ENCODE results near the gene TEX30. TPM values are rescaled to one million over a fixed set of nuclear protein-coding genes. Genes with fewer than 3 reads are reported as not detected.
A peak's percentile ranks its signal among the peaks of the same experiment; 100 is the strongest.

The TEX30 gene
- total RNA-seq, 2 experiments from 2014 or later = 32.4 to 69.5 TPM

- peaks cover 8% of the 10 kb centered on the region for H3K4me1 Mint-ChIP-seq
- H3K4me3 Mint-ChIP-seq = no peak overlapping the region
- peaks cover 24% of the 10 kb centered on the region for H3K27me3 Mint-ChIP-seq
- CTCF ChIA-PET = interaction anchor here (0.7 to 1.9 kb wide), 8 partner anchors 50 to 145 kb away, joined by 3 to 11 read pairs (median 6); partner anchors contain the start of gene TPP2
- DNase-seq (no peak), ATAC-seq (no peak)
- H3K27ac Mint-ChIP-seq = no peak overlapping the region
- H3K9me3 Mint-ChIP-seq (ENCODE audit: low read depth) = no peaks in the 10 kb centered on the region
- no peaks in the 10 kb centered on the region for H3K36me3 Mint-ChIP-seq
Observed at GRCh38 chr13:102724923-102725322, 48.7 kb downstream of the TEX30 start.

- no peak overlapping the region for H3K4me3 Mint-ChIP-seq
- ATAC-seq (peak; percentile 30), DNase-seq (no peak)
- CTCF ChIA-PET = interaction anchor here (0.6 to 1.1 kb wide), 2 partner anchors 9 to 126 kb away, joined by 3 to 4 read pairs; no protein-coding TSS in a partner anchor
- peaks cover 5% of the 10 kb centered on the region for H3K4me1 Mint-ChIP-seq
- H3K27me3 Mint-ChIP-seq = peaks cover 13% of the 10 kb centered on the region
- no peaks in the 10 kb centered on the region for H3K9me3 Mint-ChIP-seq (ENCODE audit: low read depth)
- no peaks in the 10 kb centered on the region for H3K36me3 Mint-ChIP-seq
- H3K27ac Mint-ChIP-seq = no peak overlapping the region
Observed at GRCh38 chr13:102721800-102722231, 51.8 kb downstream of the TEX30 start.

- no peak for DNase-seq
- Mint-ChIP-seq H3K4me1 (peaks cover 5% of the 10 kb centered on the region), H3K9me3 (ENCODE audit: low read depth) (no peaks in the 10 kb centered on the region), H3K36me3 (no peaks in the 10 kb centered on the region), H3K4me3 (no peak overlapping the region), H3K27me3 (peaks cover 12% of the 10 kb centered on the region), H3K27ac (no peak overlapping the region)
- no peak for ATAC-seq
- CTCF ChIA-PET = no interaction called here
Observed at GRCh38 chr13:102718746-102719145, 54.8 kb downstream of the TEX30 start.

Other genes with a start within 250 kb of the TEX30 start
- 10 to 100 TPM; 74.8 to 95.7 TPM for gene TPP2, start 176.8 kb downstream of the TEX30 start, total RNA-seq
- gene METTL21C, start 78.7 kb downstream of the TEX30 start, total RNA-seq = not detected
- 10 to 100 TPM; 11.1 to 21.6 TPM for gene POGLUT2, start 25.2 kb upstream of the TEX30 start, total RNA-seq
- gene BIVM, start 25.3 kb upstream of the TEX30 start, total RNA-seq = 10 to 100 TPM; 29.3 to 42.3 TPM
- 10 to 100 TPM; 75.8 to 76.1 TPM for gene ERCC5, start 72.2 kb upstream of the TEX30 start, total RNA-seq

Data from activated CD8-positive, alpha-beta memory T cell treated with anti-CD3 and anti-CD28 coated beads, Interleukin-2, amount 10 ng/mL, durations not matched to agents 7 days and 5 days (primary cell).